PC-9 (cell line): ENCODE results near the gene MTERF4.

ENCODE experiments used
- EZH2 ChIP-seq: fragments of 200-600 bp; sonication (generic); IDR thresholded peaks from 2 replicates; pipeline ENCODE4 v1.8.0; 2017; ENCODE audit warnings: antibody characterized with exemption, low read depth
- TF ChIP-seq, protein P1 (sequence below): fragments of 200-600 bp; sonication (generic); conservative IDR thresholded peaks from 2 replicates; pipeline ENCODE4 v1.6.1; 2017; ENCODE audit warnings: mixed run types, antibody characterized with exemption, mild to moderate bottlenecking, moderate library complexity

DNA sequence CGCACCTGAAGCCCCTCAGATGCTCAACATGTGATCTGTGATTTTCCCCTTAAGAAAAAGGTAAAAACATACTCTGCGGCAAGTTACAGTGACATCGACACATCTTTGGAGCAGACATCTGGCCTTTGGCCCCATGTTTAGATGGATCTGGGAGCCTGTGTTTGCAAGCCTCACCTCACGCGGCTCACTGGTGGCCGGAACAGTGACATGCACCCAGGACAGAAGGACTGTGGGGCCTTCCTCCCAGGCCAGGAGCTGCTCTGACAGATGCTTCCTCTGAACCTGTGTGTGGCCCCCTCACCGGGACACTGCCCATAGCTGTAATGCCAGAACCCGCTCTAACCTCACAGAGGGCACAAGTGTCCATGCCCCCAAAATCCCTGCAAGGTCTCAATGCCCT, 34.1 kb upstream of the MTERF4 start:
- TF ChIP-seq EZH2: no peak
- TF ChIP-seq, protein P1, sequence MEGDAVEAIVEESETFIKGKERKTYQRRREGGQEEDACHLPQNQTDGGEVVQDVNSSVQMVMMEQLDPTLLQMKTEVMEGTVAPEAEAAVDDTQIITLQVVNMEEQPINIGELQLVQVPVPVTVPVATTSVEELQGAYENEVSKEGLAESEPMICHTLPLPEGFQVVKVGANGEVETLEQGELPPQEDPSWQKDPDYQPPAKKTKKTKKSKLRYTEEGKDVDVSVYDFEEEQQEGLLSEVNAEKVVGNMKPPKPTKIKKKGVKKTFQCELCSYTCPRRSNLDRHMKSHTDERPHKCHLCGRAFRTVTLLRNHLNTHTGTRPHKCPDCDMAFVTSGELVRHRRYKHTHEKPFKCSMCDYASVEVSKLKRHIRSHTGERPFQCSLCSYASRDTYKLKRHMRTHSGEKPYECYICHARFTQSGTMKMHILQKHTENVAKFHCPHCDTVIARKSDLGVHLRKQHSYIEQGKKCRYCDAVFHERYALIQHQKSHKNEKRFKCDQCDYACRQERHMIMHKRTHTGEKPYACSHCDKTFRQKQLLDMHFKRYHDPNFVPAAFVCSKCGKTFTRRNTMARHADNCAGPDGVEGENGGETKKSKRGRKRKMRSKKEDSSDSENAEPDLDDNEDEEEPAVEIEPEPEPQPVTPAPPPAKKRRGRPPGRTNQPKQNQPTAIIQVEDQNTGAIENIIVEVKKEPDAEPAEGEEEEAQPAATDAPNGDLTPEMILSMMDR: no peak
